Right renal pelvis (tissue), 4 donors: Measurements from ENCODE around the gene RCAN2. TPM values are rescaled to one million over a fixed set of nuclear protein-coding genes. Genes with fewer than 3 reads are reported as not detected.
"Not testable (repeated sequence)": the region's sequence is repeated elsewhere in the genome, so short reads cannot be mapped to it uniquely, and the experiment has no call there.

ENCODE experiments used
- DNase-seq, 4 donors: peaks; one replicate each; pipeline ENCODE4 v3.0.0-alpha.2; 2013; ENCODE audit warnings: low read depth in 4 of 4, low spot score in 3 of 4, missing footprints in 1 of 4
- polyA plus RNA-seq, 4 donors: library from polyadenylated mRNA; unstranded; fragments of 120-200 nt; gene quantifications; one replicate each; pipeline ENCODE4 v1.2.1, GENCODE V29; 2013; ENCODE audit not compliant: insufficient read length in 4 of 4

RCAN2 gene
- polyA plus RNA-seq, 4 donors, result 23.7 to 31.3 (median 28.1) TPM

- DNase-seq, result no peak
Observed at GRCh38 chr6:46393161-46393939, 97.9 kb downstream of the RCAN2 start.

GRCh38 chr6:46392294-46392693 lies 99.0 kb downstream of the RCAN2 start:
- no peak for DNase-seq

GRCh38 chr6:46390153-46390876 lies 100.9 kb downstream of the RCAN2 start:
- DNase-seq, result no peak

GRCh38 chr6:46387728-46388127 lies 103.5 kb downstream of the RCAN2 start:
- not testable (repeated sequence) for DNase-seq

GRCh38 chr6:46381579-46381978 lies 109.7 kb downstream of the RCAN2 start:
- DNase-seq, result no peak

GRCh38 chr6:46381057-46381456 lies 110.2 kb downstream of the RCAN2 start:
- DNase-seq, result no peak

- no peak for DNase-seq
Observed at GRCh38 chr6:46380152-46380807, 111.0 kb downstream of the RCAN2 start.

GRCh38 chr6:46378882-46379416 lies 112.3 kb downstream of the RCAN2 start:
- DNase-seq, result no peak

- DNase-seq, result no peak
Observed at GRCh38 chr6:46378161-46378881, 112.9 kb downstream of the RCAN2 start.

- no peak for DNase-seq
Observed at GRCh38 chr6:46377209-46377608, 114.0 kb downstream of the RCAN2 start.

GRCh38 chr6:46376562-46377061 lies 114.6 kb downstream of the RCAN2 start:
- DNase-seq, result no peak

GRCh38 chr6:46370622-46371021 lies 120.6 kb downstream of the RCAN2 start:
- DNase-seq, result no peak

GRCh38 chr6:46368169-46368536 lies 123.1 kb downstream of the RCAN2 start:
- DNase-seq, result no peak

GRCh38 chr6:46367354-46368168 lies 123.7 kb downstream of the RCAN2 start:
- peak in 3 of 4 donors; percentile 33 to 59 (median 49) for DNase-seq

GRCh38 chr6:46366190-46366900 lies 124.9 kb downstream of the RCAN2 start:
- DNase-seq, result no peak

- no peak for DNase-seq
Observed at GRCh38 chr6:46357591-46357990, 133.7 kb downstream of the RCAN2 start.

GRCh38 chr6:46356543-46356942 lies 134.7 kb downstream of the RCAN2 start:
- DNase-seq, result no peak

GRCh38 chr6:46353528-46353927 lies 137.7 kb downstream of the RCAN2 start:
- DNase-seq, result no peak
